GM12878 (cell line): Measurements from ENCODE around the gene GDNF. TPM values are rescaled to one million over a fixed set of nuclear protein-coding genes. Genes with fewer than 3 reads are reported as not detected.

Experiments used
- ATAC-seq: fragments of 200-7000 bp; cut with Tn5 transposase; 3 replicates; pipeline ENCODE4 v1.9.1; 2020; ENCODE audit warnings: mild to moderate bottlenecking, moderate library complexity
- BruUV-seq: library from RNA; stranded (reverse); fragments of 400-500 nt; replicated peaks from 2 replicates; lab custom pipeline; 2021; lab: Mats Ljungman, UMichigan
- CTCF ChIA-PET: fragments of 300-600 bp; sonication (Branson Sonifier 250); formaldehyde crosslinking; extraction: SDS; loops from one replicate; lab custom pipeline; 2021; ENCODE audit warnings: inconsistent platforms; lab: Yijun Ruan, JAX
- POLR2A ChIA-PET: fragments of 350-600 bp; formaldehyde crosslinking; extraction: SDS; loops from one replicate; lab custom pipeline; 2021; ENCODE audit warnings: inconsistent platforms; lab: Charles Lee
- RAD21 ChIA-PET: fragments of 300-600 bp; sonication (Branson Sonifier 250); formaldehyde crosslinking; loops from one replicate; lab custom pipeline; 2023; ENCODE audit warnings: antibody characterized with exemption; ENCODE audit not compliant: unreplicated experiment; lab: Charles Lee
- SMC1A ChIA-PET: fragments of 300-600 bp; sonication (Branson Sonifier 250); formaldehyde crosslinking; loops from one replicate; lab custom pipeline; 2023; ENCODE audit not compliant: unreplicated experiment, uncharacterized antibody; lab: Charles Lee
- DNase-seq: peaks from one replicate; pipeline ENCODE4 v3.0.0-alpha.2; 2011; ENCODE audit warnings: low read depth, low spot score
- FAIRE-seq: peaks from 3 replicates; lab custom pipeline; 2011; peaks lifted over from hg19 to GRCh38; lab: Jason Lieb, UNC
- H2AFZ ChIP-seq: 2 replicates; pipeline ENCODE4 v1.6.0; 2011; ENCODE audit warnings: low read depth, low read length, control low read depth; ENCODE audit not compliant: control insufficient read depth
- H3K27ac ChIP-seq: 2 replicates; pipeline ENCODE4 v1.5.1; 2011; ENCODE audit warnings: control low read depth; ENCODE audit not compliant: control insufficient read depth, insufficient read depth
- H3K27me3 ChIP-seq, 2 experiments: replicated peaks in 1 of 2; 2 replicates each; pipeline versions ENCODE4 v1.6.0 to v1.6.1; 2011; ENCODE audit warnings: low read length in 1 of 2; ENCODE audit not compliant: control insufficient read depth in 2 of 2, insufficient read depth in 2 of 2
- H3K36me3 ChIP-seq, 2 experiments: 2 replicates each; pipeline ENCODE4 v1.5.1; 2011; ENCODE audit warnings: low read length in 1 of 2; ENCODE audit not compliant: control insufficient read depth in 2 of 2, insufficient read depth in 2 of 2
- H3K4me1 ChIP-seq: 2 replicates; pipeline ENCODE4 v1.6.1; 2011; ENCODE audit warnings: mild to moderate bottlenecking, low read length, moderate library complexity, mixed read lengths; ENCODE audit not compliant: control insufficient read depth, insufficient read depth
- H3K4me2 ChIP-seq: 2 replicates; pipeline ENCODE4 v1.6.0; 2011; ENCODE audit warnings: control low read depth; ENCODE audit not compliant: control insufficient read depth, insufficient read depth
- H3K4me3 ChIP-seq: fragments of 200-600 bp; sonication (generic); 2 replicates; pipeline ENCODE4 v1.5.1; 2016
- H3K79me2 ChIP-seq: 2 replicates; pipeline ENCODE4 v1.6.0; 2011; ENCODE audit warnings: low read length; ENCODE audit not compliant: control insufficient read depth, insufficient read depth
- H3K9ac ChIP-seq: 2 replicates; pipeline ENCODE4 v1.8.0; 2011; ENCODE audit warnings: low read length, control low read depth, mixed read lengths; ENCODE audit not compliant: control insufficient read depth, insufficient read depth
- H3K9me3 ChIP-seq: replicated peaks from 3 replicates; pipeline ENCODE4 v1.5.1; 2011; ENCODE audit warnings: mild to moderate bottlenecking, low read length; ENCODE audit not compliant: control insufficient read depth, insufficient read depth
- H4K20me1 ChIP-seq: 2 replicates; pipeline ENCODE4 v1.6.0; 2011; ENCODE audit not compliant: control insufficient read depth, insufficient read depth
- BCL11A ChIP-seq: IDR thresholded peaks from 2 replicates; pipeline ENCODE4 v1.6.1; 2011; ENCODE audit warnings: low read depth, low read length
- SMARCA5 ChIP-seq: fragments of 450-650 bp; IDR thresholded peaks from 2 replicates; pipeline ENCODE4 v1.6.1; 2017; ENCODE audit warnings: mild to moderate bottlenecking
- SPI1 ChIP-seq: IDR thresholded peaks from 2 replicates; pipeline ENCODE4 v1.6.1; 2011; ENCODE audit warnings: low read depth, mild to moderate bottlenecking, low read length, moderate library complexity, borderline replicate concordance; ENCODE audit not compliant: insufficient read depth
- ZNF274 ChIP-seq: IDR thresholded peaks from one replicate; pipeline ENCODE4 v1.8.0; 2011; ENCODE audit not compliant: insufficient read length, insufficient read depth
- WGBS: methylation state at CpG from one replicate; pipeline ENCODE4 v1.1.6; 2016; ENCODE audit warnings: low lambda C conversion rate; ENCODE audit not compliant: insufficient replicate concordance, insufficient coverage; ENCODE audit errors: missing lambda C conversion rate; 5-methylcytosine and 5-hydroxymethylcytosine counted together
- in situ Hi-C: fragments of 300-500 bp; cut with MboI; formaldehyde crosslinking; loops from 9 replicates; pipeline ENCODE4 v1.14.3; 2018; ENCODE audit warnings: mixed read lengths
- intact Hi-C: fragments of 100-400 bp; cut with micrococcal nuclease; formaldehyde crosslinking; loops from one replicate; pipeline ENCODE4 v1.14.2; 2022; ENCODE audit not compliant: unreplicated experiment
- polyA plus RNA-seq, 11 experiments: library from polyadenylated mRNA; depleted of rRNA in 4 of 11; unstranded in 6 of 11; stranded (reverse) in 5 of 11; fragments of >200 nt; fragmentation: Nextera tagmentation in 4 of 11; fragmentation: Illumina TruSeq in 1 of 11; extraction: Ambion mirVana in 4 of 11; extraction: Trizol in 1 of 11; gene quantifications; 1 replicate in 1 of 11; 2 replicates in 10 of 11; pipeline versions ENCODE4 v1.2.1 to v1.2.3, GENCODE V29; 2011 to 2016; ENCODE audit warnings: inconsistent platforms in 2 of 11, missing spikeins in 2 of 11, low read depth in 1 of 11
- total RNA-seq, 4 experiments: library from RNA; depleted of rRNA in 3 of 4; stranded (reverse); fragments of >200 nt in 3 of 4; fragmentation: Illumina TruSeq in 1 of 4; extraction: Trizol in 1 of 4; gene quantifications; 2 replicates each; pipeline versions ENCODE4 v1.2.1 to v1.2.3, GENCODE V29; 2013 to 2021
- TF ChIP-seq, protein P1 (sequence below): fragments of 450-650 bp; IDR thresholded peaks from 2 replicates; pipeline ENCODE4 v1.6.1; 2017; ENCODE audit warnings: low read depth, mild to moderate bottlenecking, moderate library complexity
- TF ChIP-seq, protein P2 (sequence below): fragments of 450-650 bp; IDR thresholded peaks from 2 replicates; pipeline ENCODE4 v1.6.1; 2016; ENCODE audit warnings: mild to moderate bottlenecking

GDNF gene
- total and polyA plus RNA-seq, 10 of the 15 experiments (the other 5 are each of a cell fraction or from before 2014, with no cell fraction given), result not detected

- no peaks in the 10 kb centered on the region for H3K36me3 ChIP-seq
- no peaks in the 10 kb centered on the region; a peak in 1 of 4 replicates for H3K27me3 ChIP-seq
- no peak for ATAC-seq
- SMC1A ChIA-PET, result interaction anchor here (0.9 to 1.5 kb wide), 2 partner anchors 11 to 15 kb away, joined by 3 to 5 read pairs; no protein-coding TSS in a partner anchor
- peaks cover 20% of the 10 kb centered on the region for H3K4me1 ChIP-seq
- CTCF ChIA-PET, result no interaction called here
- no peak overlapping the region for H3K4me3 ChIP-seq
- H3K27ac ChIP-seq, result no peak overlapping the region
- no peak overlapping the region for H2AFZ ChIP-seq
- H3K9me3 ChIP-seq, result no peaks in the 10 kb centered on the region
- in situ Hi-C loops, result no loop called here
- intact Hi-C loops, result no loop called here
- no peak for DNase-seq
- no peaks in the 10 kb centered on the region for H3K79me2 ChIP-seq
- no TSS peak for BruUV-seq
- no peaks in the 10 kb centered on the region for H4K20me1 ChIP-seq
- no peak for FAIRE-seq
- WGBS, result 26% methylated on average over 3 of the region's 3 CpGs
- no peak overlapping the region for H3K9ac ChIP-seq
- no peak for TF ChIP-seq BCL11A
- TF ChIP-seq, protein P1, sequence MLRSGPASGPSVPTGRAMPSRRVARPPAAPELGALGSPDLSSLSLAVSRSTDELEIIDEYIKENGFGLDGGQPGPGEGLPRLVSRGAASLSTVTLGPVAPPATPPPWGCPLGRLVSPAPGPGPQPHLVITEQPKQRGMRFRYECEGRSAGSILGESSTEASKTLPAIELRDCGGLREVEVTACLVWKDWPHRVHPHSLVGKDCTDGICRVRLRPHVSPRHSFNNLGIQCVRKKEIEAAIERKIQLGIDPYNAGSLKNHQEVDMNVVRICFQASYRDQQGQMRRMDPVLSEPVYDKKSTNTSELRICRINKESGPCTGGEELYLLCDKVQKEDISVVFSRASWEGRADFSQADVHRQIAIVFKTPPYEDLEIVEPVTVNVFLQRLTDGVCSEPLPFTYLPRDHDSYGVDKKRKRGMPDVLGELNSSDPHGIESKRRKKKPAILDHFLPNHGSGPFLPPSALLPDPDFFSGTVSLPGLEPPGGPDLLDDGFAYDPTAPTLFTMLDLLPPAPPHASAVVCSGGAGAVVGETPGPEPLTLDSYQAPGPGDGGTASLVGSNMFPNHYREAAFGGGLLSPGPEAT, result peak; percentile 9; the same call in 1 of the 2 replicates
- TF ChIP-seq ZNF274, result no peak
- TF ChIP-seq, protein P2, sequence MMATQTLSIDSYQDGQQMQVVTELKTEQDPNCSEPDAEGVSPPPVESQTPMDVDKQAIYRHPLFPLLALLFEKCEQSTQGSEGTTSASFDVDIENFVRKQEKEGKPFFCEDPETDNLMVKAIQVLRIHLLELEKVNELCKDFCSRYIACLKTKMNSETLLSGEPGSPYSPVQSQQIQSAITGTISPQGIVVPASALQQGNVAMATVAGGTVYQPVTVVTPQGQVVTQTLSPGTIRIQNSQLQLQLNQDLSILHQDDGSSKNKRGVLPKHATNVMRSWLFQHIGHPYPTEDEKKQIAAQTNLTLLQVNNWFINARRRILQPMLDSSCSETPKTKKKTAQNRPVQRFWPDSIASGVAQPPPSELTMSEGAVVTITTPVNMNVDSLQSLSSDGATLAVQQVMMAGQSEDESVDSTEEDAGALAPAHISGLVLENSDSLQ, result 0 out of 2 replicates have a peak, but pooled peaks have one; percentile 3
- no peak for TF ChIP-seq SPI1
- peak; percentile 57; the same call in 1 of the 2 replicates for TF ChIP-seq SMARCA5
- POLR2A ChIA-PET, result interaction anchor here (1.5 kb wide), 1 partner anchor 13 kb away, joined by 3 read pairs; no protein-coding TSS in a partner anchor
- RAD21 ChIA-PET, result no interaction called here
- no peak overlapping the region for H3K4me2 ChIP-seq
These were observed 20.4 kb upstream of the GDNF start for GRCh38 chr5:37860206-37860605.
